Measurements from ENCODE around the gene HSD17B13. TPM values are rescaled to one million over a fixed set of nuclear protein-coding genes. Genes with fewer than 3 reads are reported as not detected.

Gene HSD17B13
- total RNA-seq, 2 donors from 2014 or later, result 0.11 TPM; not detected in 1

Other genes with a start within 250 kb of the HSD17B13 start
- gene KLHL8, start 102.3 kb downstream of the HSD17B13 start, total RNA-seq, result 10 to 100 TPM in 1 of 2 donors, 1 to 10 TPM in 1; 8.4 to 13.6 TPM
- 10 to 100 TPM; 16.6 to 30.1 TPM for gene HSD17B11, start 68.3 kb upstream of the HSD17B13 start, total RNA-seq
- gene NUDT9, start 99.7 kb upstream of the HSD17B13 start, total RNA-seq, result 10 to 100 TPM in 1 of 2 donors, 1 to 10 TPM in 1; 9.7 to 12.0 TPM
- gene SPARCL1, start 206.5 kb upstream of the HSD17B13 start, total RNA-seq, result not detected

Measured in activated naive CD4-positive, alpha-beta T cell treated with anti-CD3 and anti-CD28 coated beads, Interleukin-2, amount 50 U/mL, for 72 hours (primary cell).